Nephron (organoid): ENCODE data around the gene SYPL1.
A peak's percentile ranks its signal among the peaks of the same experiment; 100 is the strongest.

Experiments used
- H3K27ac Mint-ChIP-seq, 3 experiments: 2 replicates each; pipeline ENCODE4 v1.8.0; 2020; ENCODE audit warnings: mixed read lengths in 3 of 3, mild to moderate bottlenecking in 2 of 3, moderate library complexity in 1 of 3
- H3K27me3 Mint-ChIP-seq: 2 replicates; pipeline ENCODE4 v1.8.0; 2021; ENCODE audit warnings: low read depth, mild to moderate bottlenecking, moderate library complexity, mixed read lengths
- H3K36me3 Mint-ChIP-seq: 2 replicates; pipeline ENCODE4 v1.8.0; 2020; ENCODE audit warnings: low read depth, mixed read lengths
- H3K4me1 Mint-ChIP-seq: 2 replicates; pipeline ENCODE4 v1.8.0; 2020; ENCODE audit warnings: mixed read lengths
- H3K4me3 Mint-ChIP-seq, 3 experiments: 2 replicates each; pipeline ENCODE4 v1.8.0; 2020; ENCODE audit warnings: mild to moderate bottlenecking in 3 of 3, mixed read lengths in 3 of 3, moderate library complexity in 2 of 3
- H3K9me3 Mint-ChIP-seq: 2 replicates; pipeline ENCODE4 v1.8.0; 2020; ENCODE audit warnings: mixed read lengths
- TF ChIP-seq, protein P1 (sequence below), 3 experiments: fragments of 200-600 bp; sonication (generic); IDR thresholded peaks; one replicate each; pipeline ENCODE4 v1.5.0; 2021; ENCODE audit warnings: antibody characterized with exemption in 3 of 3; ENCODE audit not compliant: unreplicated experiment in 3 of 3

Gene SYPL1

GRCh38 chr7:106074257-106074656 is 37.9 kb downstream of the SYPL1 start:
- Mint-ChIP-seq H3K27ac (peak overlapping the region in 1 of 3 experiments; percentile 26), H3K27me3 (peaks cover 14% of the 10 kb centered on the region), H3K4me1 (peaks cover 40% of the 10 kb centered on the region), H3K9me3 (no peaks in the 10 kb centered on the region), H3K4me3 (no peak overlapping the region), H3K36me3 (no peaks in the 10 kb centered on the region)
- TF ChIP-seq, protein P1, sequence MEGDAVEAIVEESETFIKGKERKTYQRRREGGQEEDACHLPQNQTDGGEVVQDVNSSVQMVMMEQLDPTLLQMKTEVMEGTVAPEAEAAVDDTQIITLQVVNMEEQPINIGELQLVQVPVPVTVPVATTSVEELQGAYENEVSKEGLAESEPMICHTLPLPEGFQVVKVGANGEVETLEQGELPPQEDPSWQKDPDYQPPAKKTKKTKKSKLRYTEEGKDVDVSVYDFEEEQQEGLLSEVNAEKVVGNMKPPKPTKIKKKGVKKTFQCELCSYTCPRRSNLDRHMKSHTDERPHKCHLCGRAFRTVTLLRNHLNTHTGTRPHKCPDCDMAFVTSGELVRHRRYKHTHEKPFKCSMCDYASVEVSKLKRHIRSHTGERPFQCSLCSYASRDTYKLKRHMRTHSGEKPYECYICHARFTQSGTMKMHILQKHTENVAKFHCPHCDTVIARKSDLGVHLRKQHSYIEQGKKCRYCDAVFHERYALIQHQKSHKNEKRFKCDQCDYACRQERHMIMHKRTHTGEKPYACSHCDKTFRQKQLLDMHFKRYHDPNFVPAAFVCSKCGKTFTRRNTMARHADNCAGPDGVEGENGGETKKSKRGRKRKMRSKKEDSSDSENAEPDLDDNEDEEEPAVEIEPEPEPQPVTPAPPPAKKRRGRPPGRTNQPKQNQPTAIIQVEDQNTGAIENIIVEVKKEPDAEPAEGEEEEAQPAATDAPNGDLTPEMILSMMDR (IDR thresholded peaks at IDR 0.05; ENCODE audit: unreplicated experiment in 3 of 3) = no peak

- Mint-ChIP-seq H3K27me3 (peaks cover 19% of the 10 kb centered on the region), H3K9me3 (no peaks in the 10 kb centered on the region)
These were observed 38.4 kb downstream of the SYPL1 start for GRCh38 chr7:106073701-106074100.

GRCh38 chr7:106072715-106073091 is 39.4 kb downstream of the SYPL1 start:
- Mint-ChIP-seq H3K4me1 (peaks cover 51% of the 10 kb centered on the region), H3K36me3 (no peaks in the 10 kb centered on the region), H3K27me3 (peaks cover 20% of the 10 kb centered on the region), H3K9me3 (no peaks in the 10 kb centered on the region), H3K27ac (peak overlapping the region in 2 of 3 experiments; percentile 63 to 68), H3K4me3 (no peak overlapping the region)
- TF ChIP-seq, protein P1 (IDR thresholded peaks at IDR 0.05; ENCODE audit: unreplicated experiment in 3 of 3) = no peak

More at GRCh38 chr7:106073701-106074100, 38.4 kb downstream of the SYPL1 start:
- TF ChIP-seq, protein P1 (IDR thresholded peaks at IDR 0.05; ENCODE audit: unreplicated experiment in 3 of 3) = no peak
- no peaks in the 10 kb centered on the region for H3K36me3 Mint-ChIP-seq
- H3K4me1 Mint-ChIP-seq = peaks cover 45% of the 10 kb centered on the region
- H3K27ac Mint-ChIP-seq = no peak overlapping the region
- H3K4me3 Mint-ChIP-seq = no peak overlapping the region

DNA sequence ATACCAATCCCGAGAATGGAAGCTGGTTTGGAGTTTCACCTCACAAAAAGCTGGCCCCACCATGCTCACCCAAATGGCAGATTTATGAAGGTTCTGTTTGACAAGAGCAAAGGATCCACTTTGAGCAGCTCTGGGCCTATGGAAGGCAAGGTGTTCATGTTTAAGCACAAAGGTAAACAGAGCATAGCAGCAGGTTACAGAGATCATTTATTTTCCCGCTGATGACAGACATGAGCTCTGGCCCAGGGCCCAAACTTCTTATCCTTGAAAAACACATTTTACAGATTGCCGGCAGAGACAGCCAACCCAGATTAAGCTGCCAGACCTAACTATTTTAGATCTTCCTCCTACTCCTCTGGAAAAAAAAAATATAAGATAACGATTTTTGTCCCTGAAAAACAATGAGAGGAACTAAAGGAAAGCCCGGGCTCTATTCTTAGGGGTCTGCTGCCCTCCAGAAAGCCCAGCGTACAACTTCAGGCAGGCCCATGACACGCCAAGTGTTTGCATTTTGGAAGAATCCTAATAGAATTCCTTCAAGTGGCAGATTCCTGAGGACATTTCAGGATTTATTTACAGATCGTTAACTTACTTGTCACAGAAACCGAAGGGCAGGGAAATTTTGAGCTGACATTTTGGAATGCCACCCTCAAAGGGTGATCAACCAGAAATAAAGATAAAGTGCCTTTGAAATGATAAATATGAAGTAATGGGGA is 40.0 kb downstream of the SYPL1 start:
- H3K36me3 Mint-ChIP-seq = no peaks in the 10 kb centered on the region
- TF ChIP-seq, protein P1 (IDR thresholded peaks at IDR 0.05; ENCODE audit: unreplicated experiment in 3 of 3) = no peak
- H3K27me3 Mint-ChIP-seq = peaks cover 20% of the 10 kb centered on the region
- no peaks in the 10 kb centered on the region for H3K9me3 Mint-ChIP-seq
- H3K4me1 Mint-ChIP-seq = peaks cover 51% of the 10 kb centered on the region
- no peak overlapping the region for H3K4me3 Mint-ChIP-seq
- H3K27ac Mint-ChIP-seq = peak overlapping the region; percentile 57 to 68 (median 63)

GRCh38 chr7:106071356-106071998 is 40.6 kb downstream of the SYPL1 start:
- H3K4me3 Mint-ChIP-seq = no peak overlapping the region
- peak overlapping the region; percentile 57 to 68 (median 63) for H3K27ac Mint-ChIP-seq
- H3K4me1 Mint-ChIP-seq = peaks cover 57% of the 10 kb centered on the region
- no peaks in the 10 kb centered on the region for H3K36me3 Mint-ChIP-seq
- TF ChIP-seq, protein P1 (IDR thresholded peaks at IDR 0.05; ENCODE audit: unreplicated experiment in 3 of 3) = no peak
- H3K9me3 Mint-ChIP-seq = no peaks in the 10 kb centered on the region
- H3K27me3 Mint-ChIP-seq = peaks cover 20% of the 10 kb centered on the region
